Measurements from ENCODE around the gene STAT3. TPM values are rescaled to one million over a fixed set of nuclear protein-coding genes. Genes with fewer than 3 reads are reported as not detected.

The STAT3 gene
- total RNA-seq (2022; extraction: Qiagen RNA extraction; ENCODE audit: low read depth), result 69.4 to 84.9 TPM (median 81.2 TPM) in 5 replicates

DNA sequence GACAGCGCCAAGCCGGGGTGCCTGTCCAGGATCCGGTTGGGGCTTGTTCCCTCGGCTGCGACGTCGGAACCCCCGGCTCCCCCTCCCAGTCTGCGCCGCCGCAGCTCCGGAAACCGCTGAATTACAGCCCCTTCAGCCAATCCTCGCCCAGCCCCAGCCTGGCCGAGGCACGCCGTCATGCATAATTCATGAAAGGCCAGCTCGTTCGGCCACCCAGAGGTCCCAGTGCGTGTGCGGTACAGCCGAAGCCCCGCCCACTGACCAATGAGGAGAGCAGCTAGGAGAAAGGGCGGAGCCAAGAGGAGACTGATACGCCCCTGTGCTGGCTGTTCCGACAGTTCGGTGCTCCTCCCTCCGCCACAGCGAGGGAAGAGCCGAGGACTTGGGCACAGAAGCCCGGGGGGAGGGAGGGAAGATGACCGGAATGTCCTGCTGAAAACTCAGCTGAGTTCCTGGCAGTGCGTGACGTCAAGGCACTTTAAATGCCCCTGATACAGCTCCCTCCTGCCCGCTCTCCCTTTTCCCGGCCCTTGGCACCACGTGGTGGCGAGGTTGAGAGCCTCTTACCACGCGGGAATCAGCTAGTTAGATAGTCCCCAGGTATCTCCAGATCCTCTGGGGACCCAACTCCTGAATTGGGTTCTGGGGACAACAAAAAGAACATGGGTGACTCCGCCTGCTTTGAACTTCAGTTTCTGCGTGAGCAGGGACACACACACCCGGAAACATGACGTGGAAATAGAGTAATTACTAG is at the start of gene STAT3:
TSS of gene STAT3 (minus strand) at position 62 of the 754 bp plus-strand sequence. CDS start 39,926 bp downstream, outside the sequence.

DNA sequence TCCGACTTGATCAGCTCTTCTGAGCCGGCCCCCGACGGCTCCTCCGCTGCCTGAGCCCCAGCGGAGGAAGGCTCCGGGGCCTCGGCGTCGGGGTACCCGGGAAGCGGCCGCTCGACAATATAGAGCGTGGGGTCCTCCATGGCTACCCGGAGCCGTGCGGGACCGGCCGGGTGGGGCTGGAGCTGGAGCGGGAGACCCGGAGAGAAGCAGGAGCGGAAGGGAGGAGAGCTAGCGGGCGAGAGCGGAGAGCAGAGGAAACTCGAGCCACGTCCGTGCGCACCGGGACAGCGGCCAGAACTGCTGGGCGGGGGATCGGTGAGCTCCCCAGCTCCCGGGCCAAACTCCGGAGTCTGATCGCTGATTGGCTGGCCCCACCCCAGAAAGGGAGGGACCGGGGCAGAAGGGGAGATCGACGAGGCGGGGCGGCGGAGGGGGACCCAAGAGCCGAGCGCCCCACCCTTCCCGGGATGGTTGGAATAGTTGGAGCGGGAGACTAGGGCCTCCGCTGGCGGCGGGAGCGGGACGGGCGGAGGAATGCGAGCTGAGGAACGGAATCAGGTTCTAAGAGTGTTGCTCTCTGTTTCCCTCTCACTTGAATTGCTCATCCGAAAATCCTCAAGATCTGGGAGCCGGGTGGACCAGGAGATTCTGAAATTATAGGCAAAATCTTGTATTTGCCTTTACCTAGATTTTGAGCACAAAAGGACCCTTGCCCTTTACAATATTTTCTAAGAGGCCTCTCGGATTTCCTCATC is 34.9 kb upstream of the STAT3 start, which contains the start of gene CAVIN1:
TSS of gene CAVIN1 (minus strand) at position 299 of the 755 bp plus-strand sequence. CDS start at position 140, 159 bp downstream.

DNA sequence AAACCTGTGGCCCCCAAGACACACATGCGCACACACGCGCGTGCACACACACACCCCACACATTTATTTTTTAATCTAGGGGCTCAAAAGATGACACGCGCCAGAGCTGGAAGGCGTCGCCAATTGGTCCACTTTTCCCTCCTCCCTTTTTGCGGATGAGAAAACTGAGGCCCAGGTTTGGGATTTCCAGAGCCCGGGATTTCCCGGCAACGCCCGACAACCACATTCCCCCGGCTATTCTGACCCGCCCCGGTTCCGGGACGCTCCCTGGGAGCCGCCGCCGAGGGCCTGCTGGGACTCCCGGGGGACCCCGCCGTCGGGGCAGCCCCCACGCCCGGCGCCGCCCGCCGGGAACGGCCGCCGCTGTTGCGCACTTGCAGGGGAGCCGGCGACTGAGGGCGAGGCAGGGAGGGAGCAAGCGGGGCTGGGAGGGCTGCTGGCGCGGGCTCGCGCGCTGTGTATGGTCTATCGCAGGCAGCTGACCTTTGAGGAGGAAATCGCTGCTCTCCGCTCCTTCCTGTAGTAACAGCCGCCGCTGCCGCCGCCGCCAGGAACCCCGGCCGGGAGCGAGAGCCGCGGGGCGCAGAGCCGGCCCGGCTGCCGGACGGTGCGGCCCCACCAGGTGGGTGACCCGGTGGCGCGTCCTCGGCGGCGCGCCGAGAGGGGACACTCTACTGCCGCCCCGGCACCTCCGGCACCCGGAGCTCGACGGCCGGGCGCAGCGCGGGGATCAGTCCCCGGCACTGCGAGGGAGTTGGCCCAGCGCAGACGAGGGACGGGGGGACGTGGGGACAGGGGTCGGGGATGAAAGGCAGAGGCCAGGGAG is 100.1 kb downstream of the STAT3 start, which contains the start of gene STAT5A:
TSS of gene STAT5A (plus strand) at position 522 of the 826 bp plus-strand sequence. CDS start 914 bp downstream, outside the sequence.

GRCh38 chr17:42276359-42276608 is 112.0 kb downstream of the STAT3 start, which contains the start of gene STAT5B:
TSS of gene STAT5B (minus strand) at chr17:42276391. CDS start at chr17:42232127, 44,264 bp downstream.

Other genes with a start within 250 kb of the STAT3 start
- gene RAB5C, start 233.5 kb downstream of the STAT3 start, total RNA-seq (2022; extraction: Qiagen RNA extraction; ENCODE audit: low read depth), result 222 to 266 TPM (median 257 TPM) in 5 replicates
- gene KCNH4, start 207.3 kb downstream of the STAT3 start, total RNA-seq (2022; extraction: Qiagen RNA extraction; ENCODE audit: low read depth), result 0.25 to 0.39 TPM (median 0.29 TPM) in 5 replicates
- gene HCRT, start 203.0 kb downstream of the STAT3 start, total RNA-seq (2022; extraction: Qiagen RNA extraction; ENCODE audit: low read depth), result not detected in 5 replicates
- 18.2 to 22.2 TPM (median 18.6 TPM) in 5 replicates for gene GHDC, start 193.9 kb downstream of the STAT3 start, total RNA-seq (2022; extraction: Qiagen RNA extraction; ENCODE audit: low read depth)
- 20.8 to 28.8 TPM (median 27.5 TPM) in 5 replicates for gene STAT5B, start 112.1 kb downstream of the STAT3 start, total RNA-seq (2022; extraction: Qiagen RNA extraction; ENCODE audit: low read depth)
- 5.3 to 7.8 TPM (median 5.6 TPM) in 5 replicates for gene STAT5A, start 99.9 kb downstream of the STAT3 start, total RNA-seq (2022; extraction: Qiagen RNA extraction; ENCODE audit: low read depth)
- gene CAVIN1, start 34.8 kb upstream of the STAT3 start, total RNA-seq (2022; extraction: Qiagen RNA extraction; ENCODE audit: low read depth), result 377 to 438 TPM (median 432 TPM) in 5 replicates
- 33.4 to 44.5 TPM (median 40.8 TPM) in 5 replicates for gene ATP6V0A1, start 70.4 kb upstream of the STAT3 start, total RNA-seq (2022; extraction: Qiagen RNA extraction; ENCODE audit: low read depth)
- gene NAGLU, start 147.8 kb upstream of the STAT3 start, total RNA-seq (2022; extraction: Qiagen RNA extraction; ENCODE audit: low read depth), result 31.6 to 46.5 TPM (median 43.8 TPM) in 5 replicates
- 1.2 to 1.7 TPM (median 1.2 TPM) in 5 replicates for gene HSD17B1, start 164.5 kb upstream of the STAT3 start, total RNA-seq (2022; extraction: Qiagen RNA extraction; ENCODE audit: low read depth)
- 102 to 133 TPM (median 124 TPM) in 5 replicates for gene COASY, start 173.7 kb upstream of the STAT3 start, total RNA-seq (2022; extraction: Qiagen RNA extraction; ENCODE audit: low read depth)
- gene MLX, start 178.7 kb upstream of the STAT3 start, total RNA-seq (2022; extraction: Qiagen RNA extraction; ENCODE audit: low read depth), result 59.1 to 69.5 TPM (median 65.1 TPM) in 5 replicates
- gene PSMC3IP, start 189.3 kb upstream of the STAT3 start, total RNA-seq (2022; extraction: Qiagen RNA extraction; ENCODE audit: low read depth), result 29.3 to 35.2 TPM (median 30.5 TPM) in 5 replicates
- 24.4 to 27.7 TPM (median 26.4 TPM) in 5 replicates for gene RETREG3, start 220.9 kb upstream of the STAT3 start, total RNA-seq (2022; extraction: Qiagen RNA extraction; ENCODE audit: low read depth)
- gene TUBG1, start 221.2 kb upstream of the STAT3 start, total RNA-seq (2022; extraction: Qiagen RNA extraction; ENCODE audit: low read depth), result 131 to 148 TPM (median 141 TPM) in 5 replicates

Data from A549 treated with GW870086 at 1 μM for 4 hours (cell line).